H9 (cell line): ENCODE measurements around the gene DPP10. TPM values are rescaled to one million over a fixed set of nuclear protein-coding genes. Genes with fewer than 3 reads are reported as not detected.

ENCODE experiments used
- DNase-seq: peaks from one replicate; pipeline ENCODE4 v3.0.0-alpha.2; 2017
- H2AFZ ChIP-seq: one replicate; pipeline ENCODE4 v1.6.1; 2013; ENCODE audit warnings: mild to moderate bottlenecking, low read length, control low read depth, moderate library complexity
- H2AK5ac ChIP-seq: 2 replicates; pipeline ENCODE4 v1.6.1; 2013; ENCODE audit warnings: low read length, control low read depth, mixed read lengths; ENCODE audit not compliant: insufficient read length
- H2BK120ac ChIP-seq: one replicate; pipeline ENCODE4 v1.6.1; 2013; ENCODE audit warnings: low read depth, mild to moderate bottlenecking, low read length, control low read depth, inconsistent platforms; ENCODE audit not compliant: poor library complexity, severe bottlenecking
- H2BK12ac ChIP-seq: 2 replicates; pipeline ENCODE4 v1.6.1; 2013; ENCODE audit warnings: low read length, control low read depth, mixed read lengths, low read depth; ENCODE audit not compliant: insufficient read length
- H2BK15ac ChIP-seq: 2 replicates; pipeline ENCODE4 v1.6.1; 2013; ENCODE audit warnings: low read depth, low read length, control low read depth
- H2BK20ac ChIP-seq: one replicate; pipeline ENCODE4 v1.6.1; 2013; ENCODE audit warnings: low read depth, mild to moderate bottlenecking, low read length, control low read depth, inconsistent platforms; ENCODE audit not compliant: poor library complexity, severe bottlenecking
- H2BK5ac ChIP-seq: 2 replicates; pipeline ENCODE4 v1.6.1; 2013; ENCODE audit warnings: low read length, control low read depth, mixed read lengths; ENCODE audit not compliant: insufficient read length
- H3K14ac ChIP-seq: 2 replicates; pipeline ENCODE4 v1.6.1; 2013; ENCODE audit warnings: low read length, control low read depth; ENCODE audit not compliant: insufficient read depth
- H3K18ac ChIP-seq: 2 replicates; pipeline ENCODE4 v1.6.1; 2013; ENCODE audit warnings: low read depth, mild to moderate bottlenecking, mixed read lengths, low read length, control low read depth; ENCODE audit not compliant: insufficient read length
- H3K23ac ChIP-seq: 2 replicates; pipeline ENCODE4 v1.6.1; 2013; ENCODE audit warnings: low read length, control low read depth, mixed read lengths, low read depth; ENCODE audit not compliant: insufficient read length
- H3K23me2 ChIP-seq: 2 replicates; pipeline ENCODE4 v1.6.1; 2013; ENCODE audit warnings: low read depth, mild to moderate bottlenecking, mixed read lengths, low read length, control low read depth; ENCODE audit not compliant: insufficient read length, poor library complexity, severe bottlenecking
- H3K27ac ChIP-seq: 2 replicates; pipeline ENCODE4 v1.5.1; 2013; ENCODE audit warnings: low read length, control low read depth, mixed read lengths, low read depth; ENCODE audit not compliant: insufficient read length
- H3K27me3 ChIP-seq: 2 replicates; pipeline ENCODE4 v1.6.1; 2013; ENCODE audit warnings: low read length, control low read depth, inconsistent platforms; ENCODE audit not compliant: insufficient read depth
- H3K4ac ChIP-seq: 2 replicates; pipeline ENCODE4 v1.6.1; 2013; ENCODE audit warnings: low read depth, mild to moderate bottlenecking, control low read depth, inconsistent platforms, low read length, moderate library complexity
- H3K4me1 ChIP-seq: 2 replicates; pipeline ENCODE4 v1.6.1; 2013; ENCODE audit warnings: low read length, control low read depth, inconsistent platforms; ENCODE audit not compliant: insufficient read depth
- H3K4me2 ChIP-seq: 2 replicates; pipeline ENCODE4 v1.6.1; 2013; ENCODE audit warnings: low read length, control low read depth, mixed read lengths; ENCODE audit not compliant: insufficient read length, insufficient read depth
- H3K56ac ChIP-seq: 2 replicates; pipeline ENCODE4 v1.6.1; 2013; ENCODE audit warnings: low read depth, mild to moderate bottlenecking, mixed read lengths, low read length, control low read depth; ENCODE audit not compliant: insufficient read length
- H3K79me1 ChIP-seq: 2 replicates; pipeline ENCODE4 v1.6.1; 2013; ENCODE audit warnings: low read depth, mild to moderate bottlenecking, moderate library complexity, low read length, control low read depth, inconsistent platforms; ENCODE audit not compliant: insufficient read depth, poor library complexity, severe bottlenecking
- H3K79me2 ChIP-seq: 2 replicates; pipeline ENCODE4 v1.6.1; 2013; ENCODE audit warnings: low read length, control low read depth, inconsistent platforms; ENCODE audit not compliant: insufficient read depth
- H3K9ac ChIP-seq: 2 replicates; pipeline ENCODE4 v1.6.1; 2013; ENCODE audit warnings: low read length, control low read depth, mixed read lengths; ENCODE audit not compliant: insufficient read length; ENCODE audit errors: extremely low read depth
- H3K9me3 ChIP-seq: one replicate; pipeline ENCODE4 v1.6.1; 2013; ENCODE audit warnings: low read depth, low read length, inconsistent platforms; ENCODE audit not compliant: control insufficient read depth
- H3T11ph ChIP-seq: one replicate; pipeline ENCODE4 v1.6.1; 2013; ENCODE audit warnings: mild to moderate bottlenecking, low read length, control low read depth, inconsistent platforms
- H4K20me1 ChIP-seq: one replicate; pipeline ENCODE4 v1.6.1; 2013; ENCODE audit not compliant: control insufficient read depth, insufficient read length, insufficient read depth
- H4K5ac ChIP-seq: 2 replicates; pipeline ENCODE4 v1.6.1; 2013; ENCODE audit warnings: low read depth, mild to moderate bottlenecking, mixed read lengths, low read length, control low read depth; ENCODE audit not compliant: insufficient read length
- H4K8ac ChIP-seq: replicated peaks from 2 replicates; pipeline ENCODE4 v1.6.1; 2013; ENCODE audit warnings: low read length, control low read depth, mixed read lengths, low read depth; ENCODE audit not compliant: insufficient read length
- H4K91ac ChIP-seq: 2 replicates; pipeline ENCODE4 v1.6.1; 2013; ENCODE audit warnings: low read depth, mild to moderate bottlenecking, moderate library complexity, mixed read lengths, low read length, control low read depth; ENCODE audit not compliant: insufficient read length
- H3K27ac Mint-ChIP-seq, 3 experiments: 2 replicates in 2 of 3; 3 replicates in 1 of 3; pipeline ENCODE4 v1.8.0; 2020 to 2021; ENCODE audit warnings: mixed read lengths in 3 of 3, mild to moderate bottlenecking in 1 of 3, moderate library complexity in 1 of 3
- H3K27me3 Mint-ChIP-seq: 2 replicates; pipeline ENCODE4 v1.8.0; 2021; ENCODE audit warnings: low read depth, mild to moderate bottlenecking, moderate library complexity, mixed read lengths
- H3K36me3 Mint-ChIP-seq, 3 experiments: 2 replicates in 2 of 3; 3 replicates in 1 of 3; pipeline ENCODE4 v1.8.0; 2020 to 2021; ENCODE audit warnings: low read depth in 3 of 3, mixed read lengths in 3 of 3; ENCODE audit not compliant: insufficient read depth in 1 of 3
- H3K4me1 Mint-ChIP-seq, 2 experiments: 2 replicates each; pipeline ENCODE4 v1.8.0; 2020; ENCODE audit warnings: mixed read lengths in 2 of 2
- H3K4me3 Mint-ChIP-seq, 2 experiments: 2 replicates in 1 of 2; 3 replicates in 1 of 2; pipeline ENCODE4 v1.8.0; 2020 to 2021; ENCODE audit warnings: mild to moderate bottlenecking in 2 of 2, mixed read lengths in 2 of 2, moderate library complexity in 1 of 2
- H3K9me3 Mint-ChIP-seq, 2 experiments: 2 replicates in 1 of 2; 3 replicates in 1 of 2; pipeline ENCODE4 v1.8.0; 2020; ENCODE audit warnings: mild to moderate bottlenecking in 2 of 2, mixed read lengths in 2 of 2, moderate library complexity in 1 of 2
- WGBS: extraction: QIAGEN DNeasy Blood & Tissue Kit; methylation state at CpG from one replicate; pipeline ENCODE4 v1.1.7; 2013; ENCODE audit warnings: missing lambda C conversion rate, low lambda C conversion rate, mixed read lengths; ENCODE audit not compliant: insufficient read length; ENCODE audit errors: extremely low coverage; 5-methylcytosine and 5-hydroxymethylcytosine counted together
- total RNA-seq: library from RNA; stranded (reverse); gene quantifications from 2 replicates; pipeline ENCODE4 v1.2.1, GENCODE V29; 2021
- TF ChIP-seq, protein P1 (sequence below): fragments of 200-600 bp; sonication (generic); conservative IDR thresholded peaks from 3 replicates; pipeline ENCODE4 v1.8.0; 2021; ENCODE audit warnings: antibody characterized with exemption, mild to moderate bottlenecking

Gene DPP10
- total RNA-seq, 1 experiment from 2014 or later = 11.3 TPM

DNA sequence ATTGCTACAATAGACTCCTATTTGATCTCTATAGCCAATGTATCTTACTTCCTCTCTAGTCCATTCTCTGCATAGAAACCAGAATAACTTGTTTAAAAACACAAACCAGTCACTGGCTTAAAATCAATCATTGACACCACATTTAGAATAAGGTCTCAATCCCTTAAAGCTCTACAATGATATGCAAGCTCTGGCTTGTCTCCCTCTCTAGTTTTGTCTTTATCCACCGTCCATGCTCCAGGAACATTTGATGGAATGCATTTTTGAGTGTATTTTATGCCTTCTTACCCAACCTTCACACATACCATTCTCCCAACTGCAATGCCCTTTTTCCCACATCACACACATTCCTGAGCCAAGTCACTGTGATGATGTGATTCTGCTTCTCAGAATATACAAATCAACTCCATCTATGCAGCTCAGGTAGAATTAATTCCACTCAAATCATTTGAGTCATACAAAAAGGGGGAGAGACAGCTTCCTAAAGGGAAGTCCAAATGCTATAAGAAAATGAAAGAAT is 1107.2 kb downstream of the DPP10 start:
- Histone ChIP-seq H3T11ph (no peak overlapping the region), H2AFZ (no peak overlapping the region), H3K18ac (no peak overlapping the region), H3K4ac (no peak overlapping the region), H2BK120ac (no peak overlapping the region), H3K79me2 (no peaks in the 10 kb centered on the region), H2BK5ac (no peak overlapping the region), H3K4me2 (no peak overlapping the region), H2BK20ac (no peak overlapping the region), H2BK12ac (no peak overlapping the region), H3K4me1 (no peaks in the 10 kb centered on the region), H4K5ac (no peak overlapping the region), H3K27me3 (no peaks in the 10 kb centered on the region), H4K20me1 (no peaks in the 10 kb centered on the region), H2AK5ac (no peak overlapping the region), H4K8ac (no peak overlapping the region), H3K23ac (no peak overlapping the region), H4K91ac (no peak overlapping the region), H3K9me3 (no peaks in the 10 kb centered on the region), H3K9ac (no peak overlapping the region), H3K27ac (no peak overlapping the region), H3K79me1 (no peaks in the 10 kb centered on the region), H3K56ac (no peak overlapping the region), H2BK15ac (no peak overlapping the region), H3K14ac (no peak overlapping the region), H3K23me2 (no peaks in the 10 kb centered on the region)
- no peaks in the 10 kb centered on the region for H3K36me3 Mint-ChIP-seq
- H3K27ac Mint-ChIP-seq = no peak overlapping the region
- H3K4me1 Mint-ChIP-seq = peaks cover 7% of the 10 kb centered on the region in 2 experiments
- no peak for DNase-seq
- no CpG with 5 or more reads among the region's 1 CpG for WGBS
- TF ChIP-seq, protein P1, sequence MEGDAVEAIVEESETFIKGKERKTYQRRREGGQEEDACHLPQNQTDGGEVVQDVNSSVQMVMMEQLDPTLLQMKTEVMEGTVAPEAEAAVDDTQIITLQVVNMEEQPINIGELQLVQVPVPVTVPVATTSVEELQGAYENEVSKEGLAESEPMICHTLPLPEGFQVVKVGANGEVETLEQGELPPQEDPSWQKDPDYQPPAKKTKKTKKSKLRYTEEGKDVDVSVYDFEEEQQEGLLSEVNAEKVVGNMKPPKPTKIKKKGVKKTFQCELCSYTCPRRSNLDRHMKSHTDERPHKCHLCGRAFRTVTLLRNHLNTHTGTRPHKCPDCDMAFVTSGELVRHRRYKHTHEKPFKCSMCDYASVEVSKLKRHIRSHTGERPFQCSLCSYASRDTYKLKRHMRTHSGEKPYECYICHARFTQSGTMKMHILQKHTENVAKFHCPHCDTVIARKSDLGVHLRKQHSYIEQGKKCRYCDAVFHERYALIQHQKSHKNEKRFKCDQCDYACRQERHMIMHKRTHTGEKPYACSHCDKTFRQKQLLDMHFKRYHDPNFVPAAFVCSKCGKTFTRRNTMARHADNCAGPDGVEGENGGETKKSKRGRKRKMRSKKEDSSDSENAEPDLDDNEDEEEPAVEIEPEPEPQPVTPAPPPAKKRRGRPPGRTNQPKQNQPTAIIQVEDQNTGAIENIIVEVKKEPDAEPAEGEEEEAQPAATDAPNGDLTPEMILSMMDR = no peak
- no peaks in the 10 kb centered on the region for H3K27me3 Mint-ChIP-seq
- no peaks in the 10 kb centered on the region for H3K9me3 Mint-ChIP-seq
- no peak overlapping the region for H3K4me3 Mint-ChIP-seq
